Measurements from ENCODE around the gene PDE2A.

GRCh38 chr11:72573072-72573854 is 101.0 kb downstream of the PDE2A start:
- TF ChIP-seq CTCF (IDR thresholded peaks at IDR 0.05) (peak in 2 of 4 experiments; percentile 26 to 34), POLR2A (IDR thresholded peaks at IDR 0.05) (no peak)

Measured in uterus (tissue), 2 donors.